Kidney (tissue), 14 donors: Measurements from ENCODE around the gene WDR77. TPM values are rescaled to one million over a fixed set of nuclear protein-coding genes. Genes with fewer than 3 reads are reported as not detected.

ENCODE experiments used
- DNase-seq, 5 donors: peaks; one replicate each; pipeline ENCODE4 v3.0.0-alpha.2; 2013 to 2020
- FAIRE-seq: peaks from 2 replicates; lab custom pipeline; 2012; peaks lifted over from hg19 to GRCh38; lab: Jason Lieb, UNC
- H3K27ac ChIP-seq, 2 donors: one replicate each; pipeline ENCODE4 v1.7.0; 2013; ENCODE audit warnings: low read depth in 2 of 2, low read length in 2 of 2, inconsistent platforms in 1 of 2
- H3K27me3 ChIP-seq: one replicate; pipeline ENCODE4 v1.7.1; 2013; ENCODE audit warnings: low read length, inconsistent platforms; ENCODE audit not compliant: control insufficient read depth, insufficient read depth
- H3K36me3 ChIP-seq, 3 donors: one replicate each; pipeline versions ENCODE4 v1.7.0 to v1.7.1; 2013; ENCODE audit warnings: low read length in 3 of 3, control low read depth in 1 of 3, inconsistent platforms in 1 of 3; ENCODE audit not compliant: insufficient read depth in 3 of 3, control insufficient read depth in 2 of 3
- H3K4me1 ChIP-seq, 3 donors: one replicate each; pipeline versions ENCODE4 v1.7.0 to v1.7.1; 2013; ENCODE audit warnings: low read length in 3 of 3, inconsistent platforms in 1 of 3, low read depth in 1 of 3; ENCODE audit not compliant: control insufficient read depth in 2 of 3, insufficient read depth in 2 of 3
- H3K4me3 ChIP-seq, 3 donors: one replicate each; pipeline versions ENCODE4 v1.7.0 to v1.8.1; 2013; ENCODE audit warnings: low read length in 3 of 3, control low read depth in 1 of 3, inconsistent platforms in 1 of 3
- H3K9ac ChIP-seq, 3 donors: one replicate each; pipeline versions ENCODE4 v1.7.0 to v1.7.1; 2013; ENCODE audit warnings: low read length in 3 of 3, control low read depth in 1 of 3, inconsistent platforms in 1 of 3
- H3K9me3 ChIP-seq, 3 donors: one replicate each; pipeline versions ENCODE4 v1.7.0 to v1.7.1; 2013; ENCODE audit warnings: low read length in 3 of 3, control low read depth in 1 of 3, inconsistent platforms in 1 of 3; ENCODE audit not compliant: control insufficient read depth in 2 of 3, insufficient read depth in 1 of 3
- CTCF ChIP-seq: IDR thresholded peaks from 3 replicates; pipeline ENCODE4 v1.5.1; 2012; ENCODE audit warnings: mild to moderate bottlenecking, moderate library complexity, borderline replicate concordance; ENCODE audit not compliant: insufficient read depth; ENCODE audit errors: extremely low read depth
- intact Hi-C: fragments of 100-400 bp; cut with DNase I; formaldehyde crosslinking; loops from one replicate; pipeline ENCODE4 v1.11.1; 2022
- polyA plus RNA-seq: library from polyadenylated mRNA; stranded (reverse); fragments of 350-450 nt; fragmentation: Illumina TruSeq; extraction: RNeasy Lipid Tissue Mini Kit (QIAGEN cat#74804); gene quantifications from one replicate; pipeline ENCODE4 v1.2.3, GENCODE V29; 2014; ENCODE audit warnings: low read depth, low replicate concordance; ENCODE audit not compliant: insufficient read depth
- total RNA-seq: library from RNA; stranded (reverse); fragmentation: NEBNext Ultra II Directional; extraction: Animal tissue kit (Norgen Biotek cat#: 25700); gene quantifications from one replicate; pipeline ENCODE4 v1.2.1, GENCODE V29; 2021
- donor health status: control.
- donor health status: control.
- donor health status: control.
- donor health status: control.
- donor health status: control.
- donor health status: DM: yes; HTN: yes; CAD: no.
- donor health status: Normal renal cell carcinoma (clear cell type).

WDR77 gene
- total and polyA plus RNA-seq, 2 donors from 2014 or later: 26.5 to 28.2 TPM

- DNase-seq (no peak), FAIRE-seq (no peak)
- Histone ChIP-seq H3K9ac (no peak overlapping the region), H3K27me3 (no peaks in the 10 kb centered on the region), H3K9me3 (no peaks in the 10 kb centered on the region), H3K27ac (no peak overlapping the region), H3K4me3 (no peak overlapping the region), H3K36me3 (no peaks in the 10 kb centered on the region), H3K4me1 (no peaks in the 10 kb centered on the region)
- no peak for TF ChIP-seq CTCF
- intact Hi-C loops: loop anchor here (10.0 kb wide), 1 partner anchor 180 kb away; the partner anchor contains the start of gene CHI3L2
These were observed 44.5 kb downstream of the WDR77 start for GRCh38 chr1:111404588-111404987.

- Histone ChIP-seq H3K27ac (no peak overlapping the region), H3K4me1 (no peaks in the 10 kb centered on the region), H3K4me3 (no peak overlapping the region), H3K9me3 (no peaks in the 10 kb centered on the region), H3K36me3 (no peaks in the 10 kb centered on the region), H3K9ac (no peak overlapping the region), H3K27me3 (no peaks in the 10 kb centered on the region)
- TF ChIP-seq CTCF: no peak
- FAIRE-seq (no peak), DNase-seq (no peak)
- intact Hi-C loops: loop anchor here (10.0 kb wide), 1 partner anchor 177 kb away; the partner anchor contains the start of gene CHI3L2
These were observed 47.0 kb downstream of the WDR77 start for GRCh38 chr1:111402083-111402482.

- DNase-seq (peak in 3 of 5 donors; percentile 26 to 59 (median 32)), FAIRE-seq (peak; percentile 42)
- H3K9me3 ChIP-seq: no peaks in the 10 kb centered on the region
- H3K27ac ChIP-seq: no peak overlapping the region
- H3K36me3 ChIP-seq: no peaks in the 10 kb centered on the region
- TF ChIP-seq CTCF: peak; percentile 54
- H3K9ac ChIP-seq: no peak overlapping the region
- H3K27me3 ChIP-seq: no peaks in the 10 kb centered on the region
- no peaks in the 10 kb centered on the region for H3K4me1 ChIP-seq
- no peak overlapping the region for H3K4me3 ChIP-seq
- intact Hi-C loops: loop anchor here (10.0 kb wide), 1 partner anchor 175 kb away; the partner anchor contains the start of gene CHI3L2
These were observed 49.1 kb downstream of the WDR77 start for GRCh38 chr1:111399792-111400610.
